Panc1 (cell line): ENCODE data around the gene FREM1.

Experiments used
- POLR2AphosphoS5 ChIP-seq: IDR thresholded peaks from 2 replicates; pipeline ENCODE4 v1.6.1; 2012; ENCODE audit warnings: mild to moderate bottlenecking, low read depth, low read length, moderate library complexity
- SIN3A ChIP-seq: IDR thresholded peaks from 2 replicates; pipeline ENCODE4 v1.6.1; 2012; ENCODE audit warnings: low read depth, mild to moderate bottlenecking, low read length, moderate library complexity, borderline replicate concordance; ENCODE audit not compliant: insufficient read depth
- TCF7L2 ChIP-seq: IDR thresholded peaks from 2 replicates; pipeline ENCODE4 v1.6.1; 2011; ENCODE audit warnings: mild to moderate bottlenecking, low read depth, low read length, inconsistent platforms
- TF ChIP-seq, protein P1 (sequence below): fragments of 450-650 bp; IDR thresholded peaks from 2 replicates; pipeline ENCODE4 v1.5.1; 2017; ENCODE audit warnings: mild to moderate bottlenecking
- TF ChIP-seq, protein P2 (sequence below), 2 experiments: IDR thresholded peaks; 2 replicates each; pipeline ENCODE4 v1.6.1; 2011 to 2012; ENCODE audit warnings: low read depth in 2 of 2, control low read depth in 1 of 2, low read length in 1 of 2, mild to moderate bottlenecking in 1 of 2, moderate library complexity in 1 of 2; ENCODE audit not compliant: insufficient read depth in 1 of 2

DNA sequence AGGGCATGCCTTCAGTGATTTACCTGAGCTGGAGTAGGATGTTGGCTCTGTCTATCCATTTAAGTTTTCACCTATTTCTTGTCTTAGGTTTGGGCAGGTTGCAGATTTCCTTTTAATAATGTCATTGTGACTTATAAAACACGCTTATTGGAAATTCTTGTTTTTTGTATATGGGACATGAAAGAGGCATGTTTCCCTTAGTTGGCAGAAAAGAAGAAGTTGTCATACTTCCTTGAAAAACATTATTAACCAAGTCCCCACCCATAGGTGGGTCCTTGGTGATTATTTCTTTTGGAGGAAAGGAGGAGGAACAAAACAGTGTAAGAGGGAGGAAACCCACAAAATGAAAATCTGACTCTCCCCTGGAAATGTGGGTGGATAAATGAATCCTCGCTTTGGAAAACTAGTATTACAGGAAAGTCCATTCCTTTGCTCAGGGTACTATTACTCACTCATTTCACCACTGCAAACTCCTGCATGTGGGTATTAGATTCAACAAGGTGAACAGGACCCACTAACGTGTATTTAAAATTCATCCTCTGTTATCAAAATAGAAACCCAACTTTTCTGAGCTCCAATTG, 197.0 kb downstream of the FREM1 start:
- TF ChIP-seq, protein P1, sequence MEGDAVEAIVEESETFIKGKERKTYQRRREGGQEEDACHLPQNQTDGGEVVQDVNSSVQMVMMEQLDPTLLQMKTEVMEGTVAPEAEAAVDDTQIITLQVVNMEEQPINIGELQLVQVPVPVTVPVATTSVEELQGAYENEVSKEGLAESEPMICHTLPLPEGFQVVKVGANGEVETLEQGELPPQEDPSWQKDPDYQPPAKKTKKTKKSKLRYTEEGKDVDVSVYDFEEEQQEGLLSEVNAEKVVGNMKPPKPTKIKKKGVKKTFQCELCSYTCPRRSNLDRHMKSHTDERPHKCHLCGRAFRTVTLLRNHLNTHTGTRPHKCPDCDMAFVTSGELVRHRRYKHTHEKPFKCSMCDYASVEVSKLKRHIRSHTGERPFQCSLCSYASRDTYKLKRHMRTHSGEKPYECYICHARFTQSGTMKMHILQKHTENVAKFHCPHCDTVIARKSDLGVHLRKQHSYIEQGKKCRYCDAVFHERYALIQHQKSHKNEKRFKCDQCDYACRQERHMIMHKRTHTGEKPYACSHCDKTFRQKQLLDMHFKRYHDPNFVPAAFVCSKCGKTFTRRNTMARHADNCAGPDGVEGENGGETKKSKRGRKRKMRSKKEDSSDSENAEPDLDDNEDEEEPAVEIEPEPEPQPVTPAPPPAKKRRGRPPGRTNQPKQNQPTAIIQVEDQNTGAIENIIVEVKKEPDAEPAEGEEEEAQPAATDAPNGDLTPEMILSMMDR, result no peak
- no peak for TF ChIP-seq POLR2AphosphoS5
- TF ChIP-seq TCF7L2, result no peak
- TF ChIP-seq, protein P2, sequence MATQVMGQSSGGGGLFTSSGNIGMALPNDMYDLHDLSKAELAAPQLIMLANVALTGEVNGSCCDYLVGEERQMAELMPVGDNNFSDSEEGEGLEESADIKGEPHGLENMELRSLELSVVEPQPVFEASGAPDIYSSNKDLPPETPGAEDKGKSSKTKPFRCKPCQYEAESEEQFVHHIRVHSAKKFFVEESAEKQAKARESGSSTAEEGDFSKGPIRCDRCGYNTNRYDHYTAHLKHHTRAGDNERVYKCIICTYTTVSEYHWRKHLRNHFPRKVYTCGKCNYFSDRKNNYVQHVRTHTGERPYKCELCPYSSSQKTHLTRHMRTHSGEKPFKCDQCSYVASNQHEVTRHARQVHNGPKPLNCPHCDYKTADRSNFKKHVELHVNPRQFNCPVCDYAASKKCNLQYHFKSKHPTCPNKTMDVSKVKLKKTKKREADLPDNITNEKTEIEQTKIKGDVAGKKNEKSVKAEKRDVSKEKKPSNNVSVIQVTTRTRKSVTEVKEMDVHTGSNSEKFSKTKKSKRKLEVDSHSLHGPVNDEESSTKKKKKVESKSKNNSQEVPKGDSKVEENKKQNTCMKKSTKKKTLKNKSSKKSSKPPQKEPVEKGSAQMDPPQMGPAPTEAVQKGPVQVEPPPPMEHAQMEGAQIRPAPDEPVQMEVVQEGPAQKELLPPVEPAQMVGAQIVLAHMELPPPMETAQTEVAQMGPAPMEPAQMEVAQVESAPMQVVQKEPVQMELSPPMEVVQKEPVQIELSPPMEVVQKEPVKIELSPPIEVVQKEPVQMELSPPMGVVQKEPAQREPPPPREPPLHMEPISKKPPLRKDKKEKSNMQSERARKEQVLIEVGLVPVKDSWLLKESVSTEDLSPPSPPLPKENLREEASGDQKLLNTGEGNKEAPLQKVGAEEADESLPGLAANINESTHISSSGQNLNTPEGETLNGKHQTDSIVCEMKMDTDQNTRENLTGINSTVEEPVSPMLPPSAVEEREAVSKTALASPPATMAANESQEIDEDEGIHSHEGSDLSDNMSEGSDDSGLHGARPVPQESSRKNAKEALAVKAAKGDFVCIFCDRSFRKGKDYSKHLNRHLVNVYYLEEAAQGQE (IDR thresholded peaks at IDR 0.05; ENCODE audit: insufficient read depth in 1 of 2, low read depth in 2 of 2, low read length in 1 of 2), result no peak
- no peak for TF ChIP-seq SIN3A
